Activated naive CD8-positive, alpha-beta T cell (primary cell): Measurements from ENCODE around the gene EXTL2.
"Not testable (repeated sequence)": the region's sequence is repeated elsewhere in the genome, so short reads cannot be mapped to it uniquely, and the experiment has no call there.

Source experiments
- H3K27ac Mint-ChIP-seq: one replicate; pipeline ENCODE4 v1.8.0; 2021; ENCODE audit warnings: mixed read lengths
- H3K27me3 Mint-ChIP-seq: one replicate; pipeline ENCODE4 v1.8.0; 2021; ENCODE audit warnings: mixed read lengths
- H3K36me3 Mint-ChIP-seq: one replicate; pipeline ENCODE4 v1.8.0; 2021; ENCODE audit warnings: mixed read lengths
- H3K4me1 Mint-ChIP-seq: one replicate; pipeline ENCODE4 v1.8.0; 2021; ENCODE audit warnings: low read depth, mixed read lengths
- H3K4me3 Mint-ChIP-seq: one replicate; pipeline ENCODE4 v1.8.0; 2021; ENCODE audit warnings: mild to moderate bottlenecking, mixed read lengths
- H3K9me3 Mint-ChIP-seq: one replicate; pipeline ENCODE4 v1.8.0; 2021; ENCODE audit warnings: low read depth, mixed read lengths

The EXTL2 gene

GRCh38 chr1:100894603-100895539 is at the start of gene EXTL2:
Gene EXTL2 (minus strand): TSS chr1:100894842. CDS start chr1:100888757, 6,085 bp downstream.
- H3K4me1 Mint-ChIP-seq = peaks cover 48% of the 10 kb centered on the region
- H3K36me3 Mint-ChIP-seq = peaks cover 16% of the 10 kb centered on the region
- H3K9me3 Mint-ChIP-seq = peaks cover 8% of the 10 kb centered on the region
- no peaks in the 10 kb centered on the region for H3K27me3 Mint-ChIP-seq
- H3K27ac Mint-ChIP-seq = peak within 1 kb of the TSS; percentile 99
- peak within 1 kb of the TSS; percentile 99 for H3K4me3 Mint-ChIP-seq

GRCh38 chr1:100943533-100943932 is 48.9 kb upstream of the EXTL2 start:
- H3K27ac Mint-ChIP-seq = peak overlapping the region; percentile 50
- peak overlapping the region; percentile 46 for H3K4me3 Mint-ChIP-seq
- peaks cover 19% of the 10 kb centered on the region for H3K9me3 Mint-ChIP-seq
- peaks cover 72% of the 10 kb centered on the region for H3K36me3 Mint-ChIP-seq
- H3K27me3 Mint-ChIP-seq = no peaks in the 10 kb centered on the region
- H3K4me1 Mint-ChIP-seq = peaks cover 61% of the 10 kb centered on the region

GRCh38 chr1:100942304-100943046 is 47.8 kb upstream of the EXTL2 start:
- Mint-ChIP-seq H3K27ac (peak overlapping the region; percentile 87), H3K9me3 (peaks cover 11% of the 10 kb centered on the region), H3K4me1 (peaks cover 54% of the 10 kb centered on the region), H3K4me3 (peak overlapping the region; percentile 68), H3K36me3 (peaks cover 72% of the 10 kb centered on the region), H3K27me3 (no peaks in the 10 kb centered on the region)

GRCh38 chr1:100941580-100942216 is 47.1 kb upstream of the EXTL2 start:
- peak overlapping the region; percentile 68 for H3K4me3 Mint-ChIP-seq
- H3K9me3 Mint-ChIP-seq = peaks cover 11% of the 10 kb centered on the region
- no peaks in the 10 kb centered on the region for H3K27me3 Mint-ChIP-seq
- H3K4me1 Mint-ChIP-seq = peaks cover 47% of the 10 kb centered on the region
- H3K36me3 Mint-ChIP-seq = peaks cover 69% of the 10 kb centered on the region
- peak overlapping the region; percentile 87 for H3K27ac Mint-ChIP-seq

GRCh38 chr1:100941098-100941527 is 46.5 kb upstream of the EXTL2 start:
- H3K27me3 Mint-ChIP-seq = no peaks in the 10 kb centered on the region
- H3K4me3 Mint-ChIP-seq = peak overlapping the region; percentile 44
- H3K36me3 Mint-ChIP-seq = peaks cover 68% of the 10 kb centered on the region
- H3K4me1 Mint-ChIP-seq = peaks cover 50% of the 10 kb centered on the region
- H3K27ac Mint-ChIP-seq = peak overlapping the region; percentile 83
- H3K9me3 Mint-ChIP-seq = peaks cover 11% of the 10 kb centered on the region

GRCh38 chr1:100936194-100936967 is 41.7 kb upstream of the EXTL2 start:
- Mint-ChIP-seq H3K27me3 (no peaks in the 10 kb centered on the region), H3K27ac (no peak overlapping the region), H3K4me3 (no peak overlapping the region), H3K36me3 (peaks cover 67% of the 10 kb centered on the region), H3K9me3 (peaks cover 9% of the 10 kb centered on the region), H3K4me1 (peaks cover 60% of the 10 kb centered on the region)

GRCh38 chr1:100933555-100933954 is 38.9 kb upstream of the EXTL2 start:
- Mint-ChIP-seq H3K4me1 (peaks cover 71% of the 10 kb centered on the region), H3K27ac (peak overlapping the region; percentile 41), H3K36me3 (peaks cover 56% of the 10 kb centered on the region)
- H3K27me3 Mint-ChIP-seq, H3K9me3 Mint-ChIP-seq, H3K4me3 Mint-ChIP-seq: not testable (repeated sequence)

GRCh38 chr1:100931716-100932115 is 37.1 kb upstream of the EXTL2 start:
- H3K4me1 Mint-ChIP-seq = peaks cover 69% of the 10 kb centered on the region

GRCh38 chr1:100930494-100930893 is 35.9 kb upstream of the EXTL2 start:
- Mint-ChIP-seq H3K4me1 (peaks cover 56% of the 10 kb centered on the region), H3K27ac (peak overlapping the region; percentile 81), H3K27me3 (no peaks in the 10 kb centered on the region), H3K36me3 (peaks cover 39% of the 10 kb centered on the region), H3K4me3 (peak overlapping the region; percentile 58), H3K9me3 (peaks cover 3% of the 10 kb centered on the region)

More at GRCh38 chr1:100931716-100932115, 37.1 kb upstream of the EXTL2 start:
- Mint-ChIP-seq H3K27ac (peak overlapping the region; percentile 81), H3K9me3 (peaks cover 3% of the 10 kb centered on the region), H3K27me3 (no peaks in the 10 kb centered on the region), H3K4me3 (no peak overlapping the region), H3K36me3 (peaks cover 40% of the 10 kb centered on the region)

GRCh38 chr1:100928128-100928527 is 33.5 kb upstream of the EXTL2 start:
- Mint-ChIP-seq H3K27me3 (no peaks in the 10 kb centered on the region), H3K4me3 (no peak overlapping the region), H3K4me1 (peaks cover 35% of the 10 kb centered on the region), H3K9me3 (peaks cover 3% of the 10 kb centered on the region), H3K36me3 (peaks cover 36% of the 10 kb centered on the region), H3K27ac (no peak overlapping the region)

- Mint-ChIP-seq H3K27me3 (no peaks in the 10 kb centered on the region), H3K36me3 (peaks cover 36% of the 10 kb centered on the region), H3K27ac (no peak overlapping the region), H3K4me1 (peaks cover 37% of the 10 kb centered on the region), H3K4me3 (no peak overlapping the region), H3K9me3 (peaks cover 3% of the 10 kb centered on the region)
Measured at GRCh38 chr1:100927276-100927675, 32.6 kb upstream of the EXTL2 start.

- H3K4me3 Mint-ChIP-seq = peak overlapping the region; percentile 7
Measured at GRCh38 chr1:100926240-100926639, 31.6 kb upstream of the EXTL2 start.

GRCh38 chr1:100924991-100925390 is 30.3 kb upstream of the EXTL2 start:
- peaks cover 27% of the 10 kb centered on the region for H3K4me1 Mint-ChIP-seq
- H3K27ac Mint-ChIP-seq = no peak overlapping the region
- H3K4me3 Mint-ChIP-seq = peak overlapping the region; percentile 11
- H3K9me3 Mint-ChIP-seq = peaks cover 3% of the 10 kb centered on the region
- H3K27me3 Mint-ChIP-seq = no peaks in the 10 kb centered on the region
- H3K36me3 Mint-ChIP-seq = peaks cover 30% of the 10 kb centered on the region

More at GRCh38 chr1:100926240-100926639, 31.6 kb upstream of the EXTL2 start:
- Mint-ChIP-seq H3K36me3 (peaks cover 31% of the 10 kb centered on the region), H3K4me1 (peaks cover 32% of the 10 kb centered on the region), H3K9me3 (peaks cover 3% of the 10 kb centered on the region), H3K27ac (no peak overlapping the region), H3K27me3 (no peaks in the 10 kb centered on the region)

GRCh38 chr1:100924212-100924611 is 29.6 kb upstream of the EXTL2 start:
- H3K27me3 Mint-ChIP-seq = no peaks in the 10 kb centered on the region
- H3K4me1 Mint-ChIP-seq = peaks cover 22% of the 10 kb centered on the region
- peaks cover 28% of the 10 kb centered on the region for H3K36me3 Mint-ChIP-seq
- peaks cover 3% of the 10 kb centered on the region for H3K9me3 Mint-ChIP-seq
- peak overlapping the region; percentile 48 for H3K4me3 Mint-ChIP-seq
- no peak overlapping the region for H3K27ac Mint-ChIP-seq
